ENCODE measurements around the gene THOC6.

- TF ChIP-seq, protein P1, sequence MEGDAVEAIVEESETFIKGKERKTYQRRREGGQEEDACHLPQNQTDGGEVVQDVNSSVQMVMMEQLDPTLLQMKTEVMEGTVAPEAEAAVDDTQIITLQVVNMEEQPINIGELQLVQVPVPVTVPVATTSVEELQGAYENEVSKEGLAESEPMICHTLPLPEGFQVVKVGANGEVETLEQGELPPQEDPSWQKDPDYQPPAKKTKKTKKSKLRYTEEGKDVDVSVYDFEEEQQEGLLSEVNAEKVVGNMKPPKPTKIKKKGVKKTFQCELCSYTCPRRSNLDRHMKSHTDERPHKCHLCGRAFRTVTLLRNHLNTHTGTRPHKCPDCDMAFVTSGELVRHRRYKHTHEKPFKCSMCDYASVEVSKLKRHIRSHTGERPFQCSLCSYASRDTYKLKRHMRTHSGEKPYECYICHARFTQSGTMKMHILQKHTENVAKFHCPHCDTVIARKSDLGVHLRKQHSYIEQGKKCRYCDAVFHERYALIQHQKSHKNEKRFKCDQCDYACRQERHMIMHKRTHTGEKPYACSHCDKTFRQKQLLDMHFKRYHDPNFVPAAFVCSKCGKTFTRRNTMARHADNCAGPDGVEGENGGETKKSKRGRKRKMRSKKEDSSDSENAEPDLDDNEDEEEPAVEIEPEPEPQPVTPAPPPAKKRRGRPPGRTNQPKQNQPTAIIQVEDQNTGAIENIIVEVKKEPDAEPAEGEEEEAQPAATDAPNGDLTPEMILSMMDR (IDR thresholded peaks at IDR 0.05): no peak
- TF ChIP-seq POLR2AphosphoS5 (IDR thresholded peaks at IDR 0.05; ENCODE audit: low read depth, low read length): peak; percentile 46
- no peak for TF ChIP-seq REST (IDR thresholded peaks at IDR 0.05; ENCODE audit: insufficient read depth in 1 of 2, low read depth in 2 of 2, low read length in 1 of 2)
- TF ChIP-seq SIN3A (IDR thresholded peaks at IDR 0.05; ENCODE audit: borderline replicate concordance, insufficient read depth, low read depth, low read length): peak; percentile 63; the same call in 1 of the 2 replicates
Measured at GRCh38 chr16:3020604-3021448, 3.0 kb upstream of the THOC6 start.
